Neuron (in vitro differentiated cells): ENCODE data around the gene A4GALT.

Experiments
- H2AFZ ChIP-seq: one replicate; pipeline ENCODE4 v1.6.1; 2013; ENCODE audit warnings: low read depth, mild to moderate bottlenecking, inconsistent platforms, low read length, moderate library complexity
- H3K27me3 ChIP-seq: one replicate; pipeline ENCODE4 v1.6.1; 2013; ENCODE audit warnings: low read length; ENCODE audit not compliant: insufficient read depth
- H3K36me3 ChIP-seq: one replicate; pipeline ENCODE4 v1.6.1; 2013; ENCODE audit warnings: low read length; ENCODE audit not compliant: insufficient read depth
- H3K4me1 ChIP-seq: one replicate; pipeline ENCODE4 v1.6.1; 2013; ENCODE audit warnings: low read length; ENCODE audit not compliant: insufficient read depth
- H3K4me3 ChIP-seq: 2 replicates; pipeline ENCODE4 v1.5.1; 2013; ENCODE audit warnings: mild to moderate bottlenecking, low read length, moderate library complexity
- H3K9me3 ChIP-seq: one replicate; pipeline ENCODE4 v1.6.1; 2013; ENCODE audit warnings: low read length

Gene A4GALT

DNA sequence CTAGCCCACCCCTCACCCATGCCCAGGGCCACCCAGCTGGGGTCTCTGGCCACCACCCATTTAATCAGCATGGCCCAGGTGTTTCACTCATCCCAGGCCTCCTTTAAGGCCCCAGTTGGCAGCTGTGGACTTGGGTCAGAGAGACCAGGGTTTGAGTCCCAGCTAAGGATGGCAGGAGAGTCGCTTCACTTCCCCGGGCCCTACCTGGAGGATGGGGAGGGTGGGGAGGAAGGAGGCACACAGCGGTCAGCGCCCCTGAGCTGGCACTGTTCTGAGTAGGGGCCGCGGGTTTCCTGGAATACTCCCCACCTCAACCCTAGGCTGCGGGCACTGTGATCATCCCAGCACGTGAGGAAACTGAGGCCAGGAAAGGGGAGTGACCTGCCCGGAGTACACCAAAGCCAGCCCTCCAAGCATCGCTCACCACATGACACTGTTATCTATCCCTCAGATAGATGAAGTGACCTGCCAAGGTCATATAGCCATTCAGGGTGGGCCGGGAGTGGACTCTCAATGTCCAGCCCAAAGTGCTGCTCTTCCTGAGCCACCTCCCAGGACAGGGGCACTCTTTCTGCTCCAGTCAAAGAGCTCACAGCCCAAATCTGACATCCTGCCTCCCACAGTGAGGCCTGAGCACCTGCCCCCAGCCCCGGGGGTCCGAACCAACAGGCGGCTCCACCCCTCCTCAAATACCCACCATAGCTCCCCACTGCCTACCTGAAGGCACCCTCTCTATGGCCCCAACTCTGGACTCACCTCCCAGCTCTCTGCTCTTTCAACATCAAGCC is 76.8 kb downstream of the A4GALT start:
- Histone ChIP-seq H3K4me1 (peaks cover 12% of the 10 kb centered on the region), H2AFZ (no peak overlapping the region)

GRCh38 chr22:42642806-42643633 is 77.7 kb downstream of the A4GALT start:
- Histone ChIP-seq H3K4me3 (no peak overlapping the region), H3K27me3 (no peaks in the 10 kb centered on the region), H3K9me3 (no peaks in the 10 kb centered on the region), H2AFZ (no peak overlapping the region), H3K4me1 (peaks cover 4% of the 10 kb centered on the region), H3K36me3 (no peaks in the 10 kb centered on the region)

More for the DNA sequence above, 76.8 kb downstream of the A4GALT start:
- H3K9me3 ChIP-seq, result no peaks in the 10 kb centered on the region
- no peaks in the 10 kb centered on the region for H3K27me3 ChIP-seq
- no peaks in the 10 kb centered on the region for H3K36me3 ChIP-seq
- no peak overlapping the region for H3K4me3 ChIP-seq
